Stomach smooth muscle (tissue), 2 donors: ENCODE results near the gene GTF2H4.
A peak's percentile ranks its signal among the peaks of the same experiment; 100 is the strongest.

Experiments used
- H3K27ac ChIP-seq: one replicate; pipeline ENCODE4 v1.7.0; 2013; ENCODE audit warnings: mild to moderate bottlenecking, low read length, inconsistent platforms
- H3K27me3 ChIP-seq, 2 donors: one replicate each; pipeline ENCODE4 v1.7.0; 2013; ENCODE audit warnings: low read length in 2 of 2; ENCODE audit not compliant: insufficient read depth in 2 of 2, control insufficient read depth in 1 of 2
- H3K36me3 ChIP-seq, 2 donors: one replicate each; pipeline ENCODE4 v1.7.0; 2013; ENCODE audit warnings: low read length in 2 of 2; ENCODE audit not compliant: control insufficient read depth in 2 of 2, insufficient read depth in 2 of 2
- H3K4me1 ChIP-seq: one replicate; pipeline ENCODE4 v1.7.0; 2013; ENCODE audit warnings: low read length; ENCODE audit not compliant: control insufficient read depth, insufficient read depth
- H3K4me3 ChIP-seq, 2 donors: one replicate each; pipeline ENCODE4 v1.7.0; 2013; ENCODE audit warnings: low read length in 2 of 2
- H3K9ac ChIP-seq, 2 donors: one replicate each; pipeline ENCODE4 v1.7.0; 2013; ENCODE audit warnings: low read length in 2 of 2, mild to moderate bottlenecking in 1 of 2
- H3K9me3 ChIP-seq, 2 donors: one replicate each; pipeline ENCODE4 v1.7.0; 2013; ENCODE audit warnings: low read length in 2 of 2; ENCODE audit not compliant: control insufficient read depth in 2 of 2
- donor health status: healthy.
- donor health status: Pancreatic carcinoma.

GTF2H4 gene

DNA sequence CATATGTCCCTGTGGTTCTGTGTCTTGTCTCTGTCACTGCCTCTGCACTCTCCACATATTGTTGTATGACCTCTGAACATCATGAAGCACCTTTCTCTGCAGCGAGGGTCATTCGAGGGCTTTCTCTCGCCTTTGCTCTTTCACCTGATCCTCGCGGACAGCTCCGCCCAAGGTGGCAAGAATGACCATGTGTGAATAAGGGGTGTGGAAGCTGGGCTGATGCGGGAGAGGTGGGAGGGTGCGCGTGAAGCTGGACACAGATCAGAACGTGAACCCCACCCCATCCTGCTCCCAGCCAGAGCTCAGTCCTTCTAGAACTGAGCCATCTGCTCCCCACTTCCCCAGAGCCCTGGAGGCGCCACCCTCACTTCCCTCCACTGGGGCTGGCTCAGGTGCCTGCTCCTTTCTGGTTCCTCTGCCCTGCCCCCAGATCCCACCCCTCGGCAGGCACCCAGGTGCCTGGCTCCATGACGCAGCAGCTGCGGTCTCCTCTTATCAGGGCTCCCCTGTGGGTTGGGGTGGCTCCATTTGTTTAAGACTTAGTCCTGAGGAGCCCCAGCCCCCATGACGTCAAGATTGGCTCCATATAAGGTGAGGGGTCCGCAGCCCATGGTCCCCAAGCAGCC, 32.5 kb downstream of the GTF2H4 start, which contains the start of gene MUCL3:
Gene MUCL3 (plus strand): TSS at position 613 of the 626 bp plus-strand sequence. CDS start 27 bp downstream, outside the sequence.
- Histone ChIP-seq H3K27ac (no peak within 1 kb of the TSS), H3K4me1 (peaks cover 7% of the 10 kb centered on the region), H3K27me3 (peaks cover 8 to 15% of the 10 kb centered on the region in 2 donors), H3K9ac (no peak within 1 kb of the TSS), H3K9me3 (no peaks in the 10 kb centered on the region), H3K4me3 (no peak within 1 kb of the TSS), H3K36me3 (no peaks in the 10 kb centered on the region)

DNA sequence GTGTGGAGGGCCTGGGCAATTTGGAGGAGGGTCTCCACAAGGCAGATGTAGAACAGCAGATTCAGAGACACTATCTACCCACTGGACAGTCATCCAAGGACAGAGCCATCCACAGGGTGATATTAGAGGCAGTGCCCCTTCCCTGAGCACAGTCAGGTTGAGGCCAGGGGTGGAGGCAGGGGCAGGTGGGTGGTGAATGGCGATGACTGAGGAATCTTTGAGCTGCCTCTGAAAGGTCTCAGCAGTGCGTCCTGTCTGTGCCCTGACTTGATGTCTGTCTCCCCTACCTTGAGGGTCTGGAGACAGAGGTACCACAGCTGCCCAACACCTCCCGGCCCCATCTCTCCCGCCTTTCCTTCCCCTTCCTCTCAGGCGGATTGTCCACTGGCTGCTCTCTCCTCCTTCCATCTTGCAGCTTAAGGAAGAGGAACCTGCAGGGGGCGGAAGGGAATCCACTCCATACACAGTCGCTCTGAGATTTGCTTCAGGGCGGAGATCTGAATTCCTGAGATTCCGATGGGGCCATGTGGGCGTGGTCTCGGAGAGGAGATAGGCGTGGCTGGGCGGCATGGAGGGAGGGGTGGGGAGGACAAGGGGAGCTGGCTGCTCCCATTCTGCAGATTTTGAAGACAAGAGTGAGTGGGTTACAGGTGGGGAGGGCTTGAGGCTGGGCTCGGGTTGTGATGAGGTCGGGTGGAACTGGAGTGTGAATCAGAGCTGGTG, 34.5 kb downstream of the GTF2H4 start:
- Histone ChIP-seq H3K9ac (no peak overlapping the region), H3K27me3 (peaks cover 6 to 10% of the 10 kb centered on the region in 2 donors), H3K4me3 (peak overlapping the region in 1 of 2 donors; percentile 22), H3K9me3 (no peaks in the 10 kb centered on the region), H3K4me1 (peaks cover 7% of the 10 kb centered on the region), H3K36me3 (no peaks in the 10 kb centered on the region), H3K27ac (no peak overlapping the region)

DNA sequence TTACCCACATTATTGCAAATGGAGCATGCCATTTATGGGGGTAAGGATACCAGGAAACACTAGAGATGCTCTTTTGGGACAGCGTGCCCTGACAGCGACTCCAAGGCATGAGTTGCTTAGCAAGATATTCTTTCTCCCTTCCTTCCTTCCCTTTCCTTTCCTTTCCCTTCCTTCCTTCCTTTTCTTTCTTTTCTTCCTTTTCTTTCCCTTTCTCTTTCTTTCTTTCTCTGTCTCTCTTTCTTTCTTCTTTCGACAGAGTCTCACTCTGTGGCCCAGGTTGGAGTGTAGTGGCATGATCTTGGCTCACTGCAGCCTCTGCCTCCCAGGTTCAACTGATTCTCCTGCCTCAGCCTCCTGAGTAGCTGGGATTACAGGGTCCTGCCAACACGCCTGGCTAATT, 36.0 kb downstream of the GTF2H4 start:
- H3K36me3 ChIP-seq: no peaks in the 10 kb centered on the region
- H3K27me3 ChIP-seq: peaks cover 3 to 8% of the 10 kb centered on the region in 2 donors
- H3K27ac ChIP-seq: no peak overlapping the region
- H3K9me3 ChIP-seq: no peaks in the 10 kb centered on the region
- H3K4me3 ChIP-seq: no peak overlapping the region
- H3K4me1 ChIP-seq: peaks cover 7% of the 10 kb centered on the region
- H3K9ac ChIP-seq: no peak overlapping the region

DNA sequence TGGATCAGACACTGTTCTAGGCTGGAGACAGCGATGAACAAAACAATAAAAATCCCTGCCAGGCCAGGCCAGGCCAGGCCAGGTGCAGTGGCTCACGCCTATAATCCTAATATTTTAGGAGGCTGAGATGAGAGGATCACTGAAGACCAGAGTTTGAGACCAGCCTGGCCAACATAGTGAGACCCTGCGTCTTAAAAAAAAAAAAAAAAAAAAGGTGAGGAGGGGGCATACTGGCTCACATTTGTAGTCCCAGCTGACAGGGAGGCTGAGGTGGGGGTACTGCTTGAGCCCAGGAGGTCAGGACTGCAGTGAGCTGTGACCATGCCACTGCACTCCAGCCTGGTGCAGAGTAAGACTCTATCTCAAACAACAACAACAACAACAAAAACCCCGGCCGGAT, 37.3 kb downstream of the GTF2H4 start:
- Histone ChIP-seq H3K9me3 (no peaks in the 10 kb centered on the region), H3K4me1 (peaks cover 7% of the 10 kb centered on the region), H3K27ac (no peak overlapping the region), H3K27me3 (peaks cover 3 to 7% of the 10 kb centered on the region in 2 donors), H3K9ac (no peak overlapping the region), H3K4me3 (no peak overlapping the region), H3K36me3 (no peaks in the 10 kb centered on the region)

DNA sequence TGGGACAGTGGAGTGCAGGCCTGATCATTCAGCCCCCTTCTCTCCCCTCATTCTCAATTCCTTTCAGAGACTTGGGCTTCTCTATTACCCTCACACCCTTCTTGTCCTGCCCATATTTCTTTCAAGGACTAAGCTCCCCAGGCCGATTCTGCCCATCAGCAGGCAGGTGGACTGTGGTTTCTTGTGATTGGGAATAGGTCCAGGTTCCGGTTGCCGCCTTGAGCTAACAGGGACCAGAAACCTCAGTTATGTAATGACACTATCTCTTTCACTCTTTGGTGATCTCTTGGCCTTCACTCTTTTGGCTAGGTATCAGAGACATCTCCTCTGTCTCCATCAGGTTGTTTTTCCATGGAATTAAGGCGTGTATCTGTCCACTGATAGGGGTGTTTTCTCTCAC, 39.2 kb downstream of the GTF2H4 start:
- Histone ChIP-seq H3K9me3 (peaks cover 0 to 4% of the 10 kb centered on the region in 2 donors), H3K4me1 (peaks cover 7% of the 10 kb centered on the region), H3K27me3 (peaks cover 3 to 9% of the 10 kb centered on the region in 2 donors), H3K9ac (no peak overlapping the region), H3K36me3 (no peaks in the 10 kb centered on the region), H3K27ac (no peak overlapping the region), H3K4me3 (no peak overlapping the region)

DNA sequence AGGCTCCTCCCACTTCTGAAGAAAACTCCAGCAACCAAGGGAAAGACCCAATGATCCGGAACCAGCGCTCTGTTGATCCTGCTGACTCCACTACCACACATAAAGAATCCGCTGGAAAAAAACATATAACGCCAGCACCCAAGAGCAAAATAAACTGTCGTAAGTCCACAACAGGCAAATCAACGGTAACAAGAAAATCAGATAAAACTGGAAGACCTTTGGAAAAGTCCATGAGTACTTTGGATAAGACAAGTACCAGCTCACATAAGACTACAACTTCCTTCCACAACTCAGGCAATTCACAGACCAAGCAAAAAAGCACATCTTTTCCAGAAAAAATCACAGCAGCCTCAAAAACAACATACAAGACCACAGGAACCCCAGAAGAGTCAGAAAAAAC, 40.8 kb downstream of the GTF2H4 start:
- no peaks in the 10 kb centered on the region for H3K4me1 ChIP-seq
- no peak overlapping the region for H3K9ac ChIP-seq
- H3K27ac ChIP-seq: no peak overlapping the region
- H3K27me3 ChIP-seq: peaks cover 3 to 6% of the 10 kb centered on the region in 2 donors
- H3K4me3 ChIP-seq: no peak overlapping the region
- H3K36me3 ChIP-seq: no peaks in the 10 kb centered on the region
- peaks cover 0 to 4% of the 10 kb centered on the region in 2 donors for H3K9me3 ChIP-seq

DNA sequence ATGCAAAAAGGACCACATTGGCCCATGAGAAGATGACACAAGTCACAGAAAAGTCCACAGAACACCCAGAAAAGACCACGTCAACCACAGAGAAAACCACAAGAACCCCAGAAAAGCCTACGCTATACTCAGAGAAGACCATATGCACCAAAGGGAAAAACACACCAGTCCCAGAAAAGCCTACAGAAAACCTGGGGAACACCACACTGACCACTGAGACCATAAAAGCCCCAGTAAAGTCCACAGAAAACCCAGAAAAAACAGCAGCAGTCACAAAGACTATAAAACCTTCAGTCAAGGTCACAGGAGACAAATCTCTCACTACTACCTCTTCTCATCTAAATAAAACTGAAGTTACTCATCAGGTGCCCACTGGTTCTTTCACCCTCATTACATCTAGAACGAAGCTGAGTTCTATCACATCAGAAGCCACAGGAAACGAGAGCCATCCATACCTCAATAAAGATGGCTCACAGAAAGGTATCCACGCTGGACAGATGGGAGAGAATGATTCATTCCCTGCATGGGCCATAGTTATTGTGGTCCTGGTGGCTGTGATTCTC, 44.0 kb downstream of the GTF2H4 start:
- H3K4me1 ChIP-seq: peaks cover 4% of the 10 kb centered on the region
- H3K9me3 ChIP-seq: peaks cover 0 to 4% of the 10 kb centered on the region in 2 donors
- H3K9ac ChIP-seq: no peak overlapping the region
- H3K36me3 ChIP-seq: no peaks in the 10 kb centered on the region
- peaks cover 24% of the 10 kb centered on the region in 2 donors for H3K27me3 ChIP-seq
- H3K27ac ChIP-seq: no peak overlapping the region
- no peak overlapping the region for H3K4me3 ChIP-seq

DNA sequence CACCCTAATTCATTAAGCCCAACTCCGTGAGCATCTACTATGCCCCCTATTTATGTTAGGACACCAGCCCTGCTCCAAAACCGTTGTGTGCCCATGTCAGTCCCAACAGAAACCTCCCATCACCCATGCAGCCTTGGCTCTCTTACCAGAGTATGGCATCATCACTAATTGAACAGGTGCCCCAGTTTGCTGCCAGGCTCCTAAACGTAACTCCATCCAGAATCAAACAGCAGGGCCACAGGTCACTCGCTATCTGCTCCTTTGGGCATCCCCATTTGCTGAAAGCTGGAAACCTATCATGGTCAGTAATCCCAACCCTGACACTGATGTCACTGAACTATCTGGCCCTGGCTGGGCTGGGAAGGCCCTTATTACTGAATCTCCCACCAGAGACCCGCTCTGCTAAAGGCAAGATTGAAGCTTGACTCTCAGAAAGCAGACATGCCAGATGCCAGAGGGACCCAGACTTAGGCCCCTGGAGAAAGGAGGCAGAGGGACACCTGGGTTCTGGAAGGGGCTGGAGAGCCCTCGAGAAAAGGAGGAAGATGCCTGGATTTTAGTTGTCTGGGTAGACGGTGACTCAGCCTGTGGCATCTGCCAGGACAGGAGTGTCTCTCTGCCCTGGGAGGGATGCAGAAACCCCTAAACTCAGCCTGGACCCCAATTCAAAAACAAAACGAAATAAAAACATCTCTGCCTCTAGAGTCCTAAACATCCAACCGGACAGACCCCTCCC, 46.8 kb downstream of the GTF2H4 start:
- peaks cover 0 to 4% of the 10 kb centered on the region in 2 donors for H3K9me3 ChIP-seq
- no peak overlapping the region for H3K27ac ChIP-seq
- H3K4me3 ChIP-seq: peak overlapping the region; percentile 52 to 66
- H3K36me3 ChIP-seq: no peaks in the 10 kb centered on the region
- peaks cover 4% of the 10 kb centered on the region for H3K4me1 ChIP-seq
- H3K27me3 ChIP-seq: peaks cover 24 to 26% of the 10 kb centered on the region in 2 donors
- no peak overlapping the region for H3K9ac ChIP-seq

DNA sequence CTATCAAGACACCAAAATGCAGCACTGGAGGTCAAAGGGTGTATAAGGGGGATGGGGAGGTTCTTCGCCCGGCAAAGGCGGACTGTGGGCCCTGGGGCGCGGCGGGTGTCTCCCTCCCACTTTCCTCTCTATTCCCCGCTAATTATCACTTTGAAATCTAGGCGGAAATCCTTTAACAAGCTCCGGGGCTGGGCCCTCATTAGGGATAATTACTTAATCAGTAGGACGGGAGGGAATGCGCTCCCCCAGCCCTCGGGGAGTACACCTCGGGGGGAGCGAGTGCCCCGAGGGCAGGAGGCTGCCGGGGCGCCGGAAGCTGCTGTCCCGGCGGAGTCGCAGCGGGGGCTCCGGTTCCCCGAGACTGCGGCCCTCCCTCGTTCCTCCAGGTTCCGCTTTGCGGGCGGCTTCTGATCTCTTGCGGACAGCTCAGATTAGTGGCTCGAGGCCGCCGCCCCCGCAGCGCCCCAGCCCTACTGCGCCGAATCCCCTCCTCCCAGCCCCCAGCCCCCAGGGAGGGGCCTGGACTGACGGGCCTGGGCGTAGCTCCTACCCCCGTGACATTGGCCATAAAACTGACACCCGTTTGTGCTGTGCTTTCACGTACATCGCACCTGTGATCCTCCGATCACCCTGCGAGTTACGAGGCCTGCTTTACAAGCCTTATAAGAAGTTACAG, 47.5 kb downstream of the GTF2H4 start:
- Histone ChIP-seq H3K4me3 (peak overlapping the region; percentile 52 to 66), H3K9ac (peak overlapping the region in 1 of 2 donors; percentile 42), H3K27me3 (peaks cover 24 to 26% of the 10 kb centered on the region in 2 donors), H3K9me3 (peaks cover 0 to 4% of the 10 kb centered on the region in 2 donors), H3K27ac (no peak overlapping the region), H3K36me3 (no peaks in the 10 kb centered on the region), H3K4me1 (peaks cover 4% of the 10 kb centered on the region)

DNA sequence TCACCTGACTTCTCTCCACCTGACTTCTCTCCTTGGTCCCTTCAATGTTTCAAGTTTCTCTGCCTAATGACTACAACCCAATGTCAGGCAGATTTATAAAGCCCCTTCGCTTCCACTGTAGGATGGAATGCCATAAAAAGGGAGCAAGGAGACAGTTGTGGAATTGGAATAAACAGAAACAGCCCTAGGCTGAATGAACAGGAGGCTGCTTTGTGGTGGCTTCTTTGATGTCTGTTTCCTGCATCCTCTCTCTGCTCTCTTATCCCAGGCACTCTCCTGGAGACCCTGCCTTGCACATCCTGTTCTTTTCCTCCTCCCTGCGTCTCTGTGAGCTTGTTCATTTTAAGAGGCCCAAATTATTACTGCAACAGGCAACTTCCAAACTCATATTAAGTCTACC, 49.7 kb downstream of the GTF2H4 start:
- Histone ChIP-seq H3K4me3 (no peak overlapping the region), H3K36me3 (no peaks in the 10 kb centered on the region), H3K9me3 (no peaks in the 10 kb centered on the region), H3K27me3 (peaks cover 24% of the 10 kb centered on the region in 2 donors), H3K27ac (no peak overlapping the region), H3K9ac (no peak overlapping the region), H3K4me1 (peaks cover 4% of the 10 kb centered on the region)
